Measurements from ENCODE around the gene MYT1.
"Not testable (repeated sequence)": the region's sequence is repeated elsewhere in the genome, so short reads cannot be mapped to it uniquely, and the experiment has no call there.

The MYT1 gene

DNA sequence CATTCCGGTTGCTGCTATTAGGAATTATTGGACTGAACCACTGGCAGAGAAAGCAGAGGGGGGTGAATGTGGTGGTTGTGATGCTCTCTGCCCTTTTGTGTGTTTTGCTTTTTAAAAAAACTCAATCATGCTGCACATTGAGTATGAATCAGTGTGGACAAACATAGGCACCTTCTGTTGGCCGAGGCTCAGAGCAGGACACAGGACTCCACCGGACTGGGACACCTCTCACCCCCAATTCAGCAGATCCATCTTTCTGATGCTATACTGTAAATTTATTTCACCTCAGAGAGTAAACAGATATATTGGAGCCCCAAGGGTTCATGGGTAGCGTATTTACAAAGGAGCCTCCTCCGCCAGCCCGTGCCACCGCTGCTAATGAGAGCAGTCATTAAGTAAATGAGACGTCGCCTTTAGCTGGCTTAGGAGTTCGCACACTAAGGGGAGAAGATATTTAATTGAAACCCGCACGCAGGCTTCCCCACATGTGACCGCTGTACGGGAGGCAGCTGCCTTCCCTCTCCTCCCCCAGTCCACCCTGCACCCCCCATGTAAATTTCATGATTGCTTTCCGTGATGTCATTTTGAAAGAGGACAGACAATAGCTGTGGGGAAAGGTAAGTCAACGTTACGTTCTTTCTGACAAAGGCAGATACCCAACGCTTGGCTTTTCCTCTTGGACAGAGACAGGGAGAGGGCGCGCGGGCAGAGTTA lies at the start of gene MYT1:
Gene MYT1 (plus strand): TSS at position 330 of the 714 bp plus-strand sequence. CDS start 34,410 bp downstream, outside the sequence.
- DNase-seq: peak; percentile 78

DNA sequence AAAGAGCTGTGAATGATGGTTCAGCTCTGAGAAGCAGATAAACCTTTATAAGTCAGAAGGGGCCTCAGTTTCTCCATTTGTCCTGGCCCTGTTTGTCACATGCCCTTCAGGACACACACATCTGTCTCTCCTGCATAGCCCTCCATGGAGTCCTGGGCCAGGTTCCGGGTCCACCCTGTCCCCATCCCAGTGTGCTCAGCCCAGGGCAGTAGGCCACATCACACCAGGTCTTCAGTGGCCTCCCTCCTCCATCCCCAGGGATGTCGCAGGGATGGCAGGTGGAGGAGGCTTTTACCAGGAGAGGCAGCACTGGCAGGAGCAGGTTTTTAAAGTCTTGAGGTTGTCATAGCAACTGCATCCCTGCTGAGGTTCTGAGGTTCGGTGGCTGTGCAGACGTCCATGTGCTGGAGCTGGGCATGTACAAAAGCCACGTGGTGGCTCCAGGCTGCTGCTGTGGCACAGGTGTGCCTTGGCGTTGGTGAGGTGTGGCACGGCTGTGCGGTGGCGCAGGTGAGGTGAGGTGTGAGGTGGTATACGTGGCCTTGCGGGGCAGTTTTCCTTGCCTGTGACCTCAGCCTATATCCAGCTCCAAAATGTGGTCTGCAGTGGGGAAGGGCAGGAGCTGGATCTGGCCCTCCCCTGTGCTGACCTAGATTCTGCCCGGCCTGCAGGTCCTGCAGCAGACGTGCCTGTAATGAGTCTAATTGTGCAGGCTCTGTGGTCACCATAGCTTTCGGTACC lies 48.9 kb upstream of the MYT1 start:
- no peak for DNase-seq

DNA sequence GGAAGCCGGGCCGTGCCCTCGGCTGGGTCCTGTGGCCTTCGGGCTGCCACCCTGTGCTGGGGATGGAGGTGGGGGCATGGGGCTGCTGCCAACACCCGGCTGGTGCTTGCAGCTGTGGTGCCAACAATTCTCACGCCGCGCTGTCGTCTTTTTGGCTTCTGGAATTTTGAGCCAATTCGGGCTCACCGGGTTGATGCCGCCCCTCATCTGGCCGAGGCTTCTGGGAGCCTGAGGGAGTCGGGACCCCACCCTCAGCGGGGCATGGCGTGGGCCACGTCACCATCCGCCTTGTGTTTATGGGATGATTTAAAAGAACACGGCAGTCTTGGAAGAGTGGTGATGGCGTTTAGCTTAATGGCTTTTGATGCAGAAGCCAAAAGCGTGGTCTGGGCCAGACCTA lies 48.2 kb upstream of the MYT1 start:
- no peak for DNase-seq

DNA sequence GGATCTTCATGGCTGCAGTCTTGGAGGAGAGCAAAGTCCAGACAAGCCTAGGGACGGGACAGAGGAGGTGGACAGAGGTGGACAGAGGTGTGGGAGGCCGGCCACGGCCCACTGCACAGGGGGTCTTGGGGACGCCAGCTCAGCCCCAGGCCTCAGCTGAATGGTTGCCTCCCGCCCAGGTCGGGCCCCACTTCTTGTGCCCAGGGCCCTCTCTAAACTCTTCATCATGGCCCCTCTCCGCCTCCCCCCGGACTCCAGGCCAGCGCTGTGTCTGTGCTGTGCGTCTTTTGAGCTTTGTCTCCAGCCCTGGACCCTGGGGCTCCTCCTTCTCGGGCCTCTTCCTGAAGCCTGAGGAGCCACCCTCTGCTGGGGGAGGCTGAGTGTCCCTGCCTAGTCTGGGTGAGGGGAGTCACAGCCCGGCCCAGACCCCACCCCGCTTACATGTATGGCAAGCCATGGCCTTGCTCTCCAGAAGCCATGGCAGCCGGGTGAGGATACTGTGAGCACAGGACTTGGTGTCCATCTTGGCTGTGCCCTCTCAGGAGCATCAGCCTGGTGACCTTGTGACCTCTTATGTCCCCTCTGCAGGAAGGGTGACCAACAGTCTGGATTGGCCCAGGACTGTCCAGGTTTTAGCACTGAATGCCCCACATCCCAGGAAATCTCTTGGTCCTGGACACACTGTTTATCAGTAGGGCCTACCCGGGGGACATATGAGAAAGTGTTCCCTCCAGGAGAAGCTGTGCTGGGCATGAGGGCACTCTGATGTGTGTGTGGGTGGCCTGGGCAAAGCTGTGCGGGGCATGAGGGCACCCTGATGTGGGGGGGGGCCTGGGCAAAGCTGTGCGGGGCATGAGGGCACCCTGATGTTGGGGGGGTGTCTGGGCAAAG lies 47.5 kb upstream of the MYT1 start:
- DNase-seq: no peak

DNA sequence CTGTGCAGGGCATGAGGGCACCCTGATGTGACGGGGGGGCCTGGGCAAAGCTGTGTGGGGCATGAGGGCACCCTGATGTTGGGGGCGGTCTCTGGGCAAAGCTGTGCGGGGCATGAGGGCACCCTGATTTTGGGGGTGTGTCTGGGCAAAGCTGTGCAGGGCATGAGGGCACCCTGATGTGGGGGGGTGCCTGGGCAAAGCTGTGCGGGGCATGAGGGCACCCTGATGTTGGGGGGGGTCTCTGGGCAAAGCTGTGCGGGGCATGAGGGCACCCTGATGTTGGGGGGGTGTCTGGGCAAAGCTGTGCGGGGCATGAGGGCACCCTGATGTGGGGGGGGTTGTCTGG lies 46.8 kb upstream of the MYT1 start:
- not testable (repeated sequence) for DNase-seq

DNA sequence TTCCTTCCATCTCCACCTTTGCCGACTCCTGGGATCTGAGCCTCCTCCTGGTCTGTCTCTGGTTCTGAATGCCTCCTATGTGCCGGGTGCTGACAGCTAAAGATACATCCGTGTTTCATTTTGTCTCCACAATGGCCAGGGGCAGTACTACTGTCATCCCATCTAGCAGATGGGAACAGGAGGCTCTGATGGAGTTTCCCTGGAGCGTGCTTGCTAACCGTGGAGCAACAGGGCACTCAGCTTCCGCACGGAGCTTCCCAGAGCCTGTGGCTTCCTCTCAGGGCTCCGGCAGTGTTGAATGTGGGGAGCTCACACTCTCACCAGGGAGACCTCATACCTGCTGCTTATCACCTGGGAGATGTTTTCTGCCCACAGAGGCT lies 45.0 kb upstream of the MYT1 start:
- no peak for DNase-seq

DNA sequence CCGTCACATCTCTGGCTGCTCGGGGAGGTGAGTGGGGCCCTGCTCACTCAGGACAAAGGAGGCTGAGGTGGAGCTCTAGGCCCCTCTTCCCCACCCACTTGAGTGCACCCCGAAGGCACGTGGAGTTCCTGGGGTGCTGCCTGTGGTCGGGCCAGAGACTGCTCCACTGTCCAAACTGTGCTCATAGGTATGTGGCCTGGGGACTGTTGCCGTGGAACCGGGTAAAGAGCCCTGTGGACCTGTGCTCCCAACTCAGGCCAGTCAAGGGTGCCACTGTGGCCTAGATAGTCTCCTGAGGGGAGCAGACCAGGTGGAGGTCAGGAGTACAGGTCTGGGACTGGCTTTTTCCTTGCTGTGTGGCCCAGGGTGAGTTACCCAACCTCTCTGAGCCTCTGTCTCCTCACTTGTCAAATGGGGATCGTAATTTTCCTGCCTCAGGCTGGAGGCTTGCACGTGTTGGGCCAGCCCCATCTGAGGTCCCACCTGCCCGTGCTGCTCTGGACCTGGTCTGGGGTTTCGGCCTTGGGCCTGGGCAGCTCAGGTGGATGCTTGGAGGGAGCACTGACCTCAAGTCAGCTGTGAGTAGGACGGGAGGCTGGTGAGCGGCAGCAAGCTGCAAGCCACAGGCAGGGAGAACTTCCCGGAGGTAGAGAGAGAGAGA lies 44.4 kb upstream of the MYT1 start:
- DNase-seq: no peak

DNA sequence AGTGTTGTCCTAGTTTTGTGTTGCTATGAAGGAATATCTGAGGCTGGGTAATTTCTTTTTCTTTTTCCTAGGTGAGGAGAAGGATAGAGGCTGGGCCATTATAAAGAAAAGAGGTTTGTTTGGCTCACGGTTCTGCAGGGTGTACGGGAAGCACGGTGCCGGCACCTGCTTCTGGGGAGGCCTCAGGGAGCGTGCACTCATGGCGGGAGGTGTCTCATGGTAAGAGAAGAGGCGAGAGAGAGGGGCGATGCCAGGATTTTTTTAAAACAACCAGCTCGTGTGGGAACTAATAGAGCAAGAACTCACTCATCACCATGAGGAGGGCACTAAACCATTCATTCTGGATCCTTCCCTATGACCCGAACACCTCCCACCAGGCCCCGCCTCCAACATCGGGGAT lies 42.7 kb upstream of the MYT1 start:
- no peak for DNase-seq

DNA sequence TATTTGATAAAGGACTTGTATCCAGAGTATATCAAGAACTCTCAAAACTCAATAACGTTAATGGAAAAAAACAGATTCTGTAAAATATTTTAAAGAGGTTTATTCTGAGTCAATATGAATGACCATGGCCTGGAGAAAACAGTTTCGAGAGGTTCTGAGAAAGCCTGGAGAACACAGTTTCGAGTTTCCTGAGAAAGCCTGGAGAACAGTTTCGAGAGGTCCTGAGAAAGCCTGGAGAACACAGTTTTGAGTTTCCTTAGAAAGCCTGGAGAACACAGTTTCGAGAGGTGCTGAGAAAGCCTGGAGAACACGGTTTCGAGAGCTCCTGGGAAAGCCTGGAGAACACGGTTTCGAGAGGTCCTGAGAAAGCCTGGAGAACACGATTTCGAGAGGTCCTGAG lies 41.3 kb upstream of the MYT1 start:
- not testable (repeated sequence) for DNase-seq

DNA sequence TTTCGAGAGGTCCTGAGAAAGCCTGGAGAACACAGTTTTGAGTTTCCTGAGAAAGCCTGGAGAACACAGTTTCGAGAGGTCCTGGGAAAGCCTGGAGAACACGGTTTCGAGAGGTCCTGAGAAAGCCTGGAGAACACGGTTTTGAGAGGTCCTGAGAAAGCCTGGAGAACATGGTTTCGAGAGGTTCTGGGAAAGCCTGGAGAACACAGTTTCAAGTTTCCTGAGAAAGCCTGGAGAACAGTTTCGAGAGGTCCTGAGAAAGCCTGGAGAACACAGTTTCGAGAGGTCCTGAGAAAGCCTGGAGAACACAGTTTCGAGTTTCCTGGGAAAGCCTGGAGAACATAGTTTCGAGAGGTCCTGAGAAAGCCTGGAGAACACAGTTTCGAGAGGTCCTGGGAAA lies 40.7 kb upstream of the MYT1 start:
- not testable (repeated sequence) for DNase-seq

DNA sequence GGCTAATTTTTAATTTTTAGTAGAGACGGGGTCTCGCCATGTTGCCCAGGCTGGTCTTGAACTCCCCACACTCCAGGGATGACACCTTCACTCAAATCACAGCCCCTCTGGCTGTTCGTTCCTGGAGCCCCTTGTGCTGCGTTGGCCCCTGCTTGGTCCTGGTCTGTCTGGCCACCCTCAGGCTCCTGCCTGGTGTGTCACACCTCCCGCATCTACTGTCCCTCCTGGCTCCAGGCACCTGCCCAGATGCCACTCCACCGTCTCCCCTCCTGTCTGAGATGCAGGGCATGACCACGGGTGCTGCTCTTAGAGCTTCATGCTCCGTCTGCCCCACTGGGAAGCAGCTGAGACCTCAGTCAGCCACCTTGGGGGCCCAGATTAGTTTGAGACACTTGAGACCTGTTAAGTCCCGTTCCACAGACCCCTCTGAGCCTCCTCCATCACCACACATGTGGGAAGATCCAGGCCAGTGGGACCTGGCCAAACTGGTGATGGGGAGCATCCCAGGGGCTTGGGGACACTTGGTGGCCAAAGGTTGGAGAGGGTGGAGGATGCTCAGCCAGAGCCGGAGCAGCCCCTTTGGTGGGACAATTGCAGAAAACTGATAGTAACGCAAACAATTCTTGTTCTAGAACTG lies 35.0 kb upstream of the MYT1 start:
- DNase-seq: no peak

DNA sequence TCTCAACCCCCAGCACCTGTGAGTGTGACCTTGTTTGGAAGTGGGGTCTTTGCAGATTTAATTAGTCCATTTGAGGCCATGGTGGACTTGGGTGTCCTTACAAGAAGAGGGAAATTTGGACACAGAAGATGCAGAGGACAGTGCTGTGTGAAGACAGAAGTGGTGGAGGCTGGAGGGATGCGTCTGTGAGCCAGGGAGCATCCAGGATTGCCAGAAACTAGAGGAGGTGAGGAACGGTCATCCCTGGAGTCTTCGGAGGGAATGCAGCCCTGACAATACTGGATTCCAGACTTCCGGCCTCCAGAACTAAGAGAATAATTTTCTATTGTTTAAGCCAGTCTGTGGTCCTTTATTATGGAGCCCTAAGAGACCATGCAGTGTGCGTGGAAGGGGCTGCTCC lies 34.0 kb upstream of the MYT1 start:
- no peak for DNase-seq

DNA sequence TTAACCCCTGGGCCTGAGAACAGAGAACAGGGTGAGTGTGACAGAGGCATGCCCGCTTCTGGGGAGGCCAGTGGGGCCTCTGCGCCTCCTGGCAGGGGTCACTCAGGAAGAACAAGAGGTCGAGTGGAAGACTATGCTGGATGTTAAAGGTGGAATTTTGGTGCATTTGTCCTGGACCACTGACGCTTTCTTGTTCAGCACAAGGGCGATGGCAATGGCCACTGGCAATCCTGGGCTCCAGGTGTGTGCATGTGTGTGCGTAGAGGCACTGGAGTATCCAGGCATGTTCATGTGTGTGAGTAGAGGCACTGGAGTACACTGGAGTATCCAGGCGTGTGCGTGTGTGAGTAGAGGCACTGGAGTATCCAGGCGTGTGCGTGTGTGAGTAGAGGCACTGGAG lies 33.4 kb upstream of the MYT1 start:
- no peak for DNase-seq

DNA sequence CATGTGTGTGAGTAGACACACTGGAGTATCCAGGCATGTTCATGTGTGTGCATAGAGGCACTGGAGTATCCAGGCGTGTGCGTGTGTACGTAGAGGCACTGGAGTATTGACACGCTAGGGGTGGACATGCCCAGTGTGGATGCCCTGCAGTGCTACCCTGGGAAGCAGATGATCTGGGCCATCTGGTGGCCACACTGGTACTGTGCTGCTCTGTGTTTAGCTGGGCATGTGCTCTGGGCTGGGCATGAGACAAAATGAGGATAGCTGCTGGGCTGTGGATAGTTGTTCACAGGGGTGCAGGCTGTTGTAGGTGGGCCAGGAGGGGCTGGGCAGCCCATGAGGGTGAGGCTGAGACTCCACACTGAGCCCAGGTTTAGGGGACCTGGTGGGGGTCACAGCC lies 32.8 kb upstream of the MYT1 start:
- no peak for DNase-seq

DNA sequence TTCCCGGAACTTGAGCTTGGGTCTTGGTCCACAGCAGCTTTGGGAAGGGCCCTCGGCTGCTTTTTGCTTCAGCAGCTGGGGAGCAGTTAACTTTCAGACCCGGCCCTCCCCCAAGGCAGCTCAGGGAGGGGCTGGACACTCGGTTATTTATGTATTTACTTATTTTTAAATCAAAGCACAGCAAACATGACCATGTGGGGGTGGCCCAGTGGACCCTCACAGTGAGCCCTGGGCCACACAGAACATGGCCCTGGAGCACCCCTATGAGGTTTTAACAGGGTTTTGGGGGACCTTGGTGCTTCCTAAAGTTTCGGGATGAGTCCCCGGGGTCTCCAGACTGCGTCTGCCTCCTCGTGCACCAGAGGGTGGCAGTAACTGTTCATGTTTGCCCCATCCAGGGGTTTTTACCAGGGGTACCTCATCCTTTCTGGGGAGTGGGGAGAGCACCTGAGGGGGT lies 30.3 kb upstream of the MYT1 start:
- DNase-seq: no peak

DNA sequence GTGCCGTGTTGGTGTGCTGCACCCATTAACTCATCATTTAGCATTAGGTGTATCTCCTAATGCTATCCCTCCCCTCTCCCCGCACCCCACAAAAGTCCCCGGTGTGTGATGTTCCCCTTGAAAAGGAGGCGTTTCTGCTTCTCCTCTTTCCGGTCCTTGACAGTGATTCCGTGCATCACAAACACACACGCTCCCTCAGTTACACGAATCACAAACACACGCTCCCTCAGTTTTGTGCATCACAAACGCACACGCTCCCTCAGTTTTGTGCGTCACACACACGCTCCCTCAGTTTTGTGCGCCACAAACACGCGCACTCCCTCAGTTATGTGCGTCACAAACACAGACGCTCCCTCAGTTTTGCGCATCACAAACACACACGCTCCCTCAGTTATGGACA lies 29.5 kb upstream of the MYT1 start:
- DNase-seq: not testable (repeated sequence)

DNA sequence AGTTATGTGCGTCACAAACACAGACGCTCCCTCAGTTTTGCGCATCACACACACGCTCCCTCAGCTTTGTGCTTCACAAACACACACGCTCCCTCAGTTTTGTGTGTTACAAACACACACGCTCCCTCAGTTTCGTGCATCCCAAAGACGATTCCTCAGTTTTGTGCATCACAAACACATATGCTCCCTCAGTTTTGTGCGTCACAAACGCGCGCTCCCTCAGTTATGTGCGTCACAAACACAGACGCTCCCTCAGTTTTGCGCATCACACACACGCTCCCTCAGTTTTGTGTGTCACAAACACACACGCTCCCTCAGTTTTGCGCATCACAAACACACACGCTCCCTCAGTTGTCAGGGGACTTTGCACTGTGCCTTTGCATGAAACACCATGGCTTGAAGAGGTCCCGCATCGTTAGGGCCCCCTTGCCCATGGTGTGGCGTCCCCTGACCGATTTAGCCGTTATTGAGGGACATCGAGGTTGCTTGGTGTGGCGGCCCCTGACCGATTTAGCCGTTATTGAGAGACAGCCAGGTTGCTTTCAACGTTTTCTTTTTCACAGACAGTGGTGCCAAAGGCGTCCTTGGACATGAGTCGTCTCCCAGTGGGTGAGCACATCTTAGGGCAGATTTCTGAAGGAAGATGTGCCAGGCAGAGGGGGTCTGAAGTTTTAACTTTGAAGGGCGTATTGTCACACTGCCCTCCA lies 28.1 kb upstream of the MYT1 start:
- no peak for DNase-seq

DNA sequence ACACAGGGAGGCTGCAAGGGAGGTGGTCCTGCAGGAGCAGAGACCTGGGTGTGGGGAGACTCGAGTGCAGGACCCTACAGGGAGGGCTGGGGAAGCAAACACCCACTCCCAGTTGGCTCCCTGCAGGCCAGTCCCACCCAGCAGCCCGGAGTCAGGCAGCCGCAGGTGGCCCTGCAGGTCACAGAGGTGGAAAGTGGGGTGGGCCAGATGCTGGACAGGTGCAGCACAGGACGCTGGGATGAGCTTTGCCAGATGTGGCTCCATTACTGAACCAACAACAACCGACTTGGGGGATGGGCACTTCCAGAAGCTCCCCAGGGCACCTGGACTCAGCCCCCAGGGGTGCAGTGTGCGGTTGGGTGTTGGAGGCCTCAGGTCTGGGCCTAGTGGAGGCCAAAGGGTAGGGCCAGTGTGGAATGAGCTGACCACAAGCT lies 26.6 kb upstream of the MYT1 start:
- DNase-seq: no peak

DNA sequence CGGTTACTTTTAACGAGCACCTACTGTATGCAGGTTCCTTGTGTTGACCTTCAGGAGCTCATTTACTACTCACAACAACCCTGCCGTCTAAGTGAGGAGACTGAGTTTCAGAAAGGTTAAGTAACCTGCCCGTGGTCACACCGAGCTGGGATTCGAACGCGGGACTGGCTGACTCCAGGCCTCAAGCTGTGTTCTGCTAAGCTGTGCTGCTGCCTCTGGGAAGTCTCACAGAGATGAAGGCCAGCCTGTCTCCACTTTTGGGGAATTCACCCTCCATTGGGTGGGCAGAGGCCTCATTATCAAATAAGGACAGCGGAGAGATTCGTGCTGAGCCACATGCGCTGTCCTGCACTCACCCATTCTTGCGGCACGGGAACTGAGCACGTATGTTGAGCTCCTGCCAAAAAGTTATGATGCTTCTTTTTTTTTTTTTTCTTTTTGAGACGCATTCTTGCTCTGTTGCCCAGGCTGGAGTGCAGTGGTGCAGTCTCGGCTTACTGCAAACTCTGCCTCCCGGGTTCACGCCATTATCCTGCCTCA lies 25.9 kb upstream of the MYT1 start:
- no peak for DNase-seq

DNA sequence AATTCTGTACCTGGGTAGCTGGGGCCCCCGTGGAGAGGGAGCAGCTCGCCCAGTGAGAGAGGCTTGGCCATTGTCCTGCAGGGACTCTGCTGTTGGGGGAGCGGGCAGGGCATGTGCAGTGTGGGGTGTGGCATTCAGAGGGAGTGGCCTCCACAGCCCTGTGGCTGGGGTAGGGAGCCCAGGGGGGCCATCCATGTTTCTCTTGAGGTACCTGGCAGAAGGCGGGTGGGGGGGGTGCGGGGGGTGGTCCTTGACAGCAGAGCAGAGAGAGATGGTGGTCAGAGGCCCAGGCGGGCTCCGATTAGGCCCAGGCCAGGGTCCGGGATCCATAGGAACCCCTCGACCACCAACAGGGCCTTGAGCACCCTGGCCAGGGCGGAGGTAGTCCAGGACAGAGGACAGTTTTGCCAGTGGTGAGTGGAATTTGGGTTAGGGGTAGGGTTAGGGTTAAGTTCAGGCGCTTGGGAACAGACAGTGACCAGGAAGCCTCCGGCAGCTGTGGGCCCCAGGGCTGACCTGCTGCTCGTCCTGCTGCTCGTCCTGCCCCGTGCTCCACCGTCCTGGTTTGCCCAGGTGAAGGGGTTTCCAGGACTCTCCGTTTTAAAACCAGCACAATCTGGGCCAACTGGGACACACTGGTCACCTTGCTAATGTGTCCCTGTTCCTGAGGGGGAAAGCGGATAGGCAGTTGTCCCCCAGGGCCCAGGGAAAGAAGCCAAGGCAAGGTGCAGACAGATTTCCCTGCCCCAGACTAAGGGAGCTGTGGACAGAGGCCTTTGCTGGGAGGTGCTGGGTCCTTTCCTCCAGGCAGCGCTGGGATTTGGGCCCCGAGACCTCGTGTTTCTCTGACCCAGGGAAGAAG lies 24.8 kb upstream of the MYT1 start:
- DNase-seq: no peak
